Fibroblast of skin of left quadriceps (primary cell): ENCODE data around the gene AUTS2.

ENCODE experiments used
- DNase-seq, 2 experiments: peaks; one replicate each; pipeline ENCODE4 v3.0.0-alpha.2; 2013; ENCODE audit warnings: low read depth in 2 of 2

Gene AUTS2

DNA sequence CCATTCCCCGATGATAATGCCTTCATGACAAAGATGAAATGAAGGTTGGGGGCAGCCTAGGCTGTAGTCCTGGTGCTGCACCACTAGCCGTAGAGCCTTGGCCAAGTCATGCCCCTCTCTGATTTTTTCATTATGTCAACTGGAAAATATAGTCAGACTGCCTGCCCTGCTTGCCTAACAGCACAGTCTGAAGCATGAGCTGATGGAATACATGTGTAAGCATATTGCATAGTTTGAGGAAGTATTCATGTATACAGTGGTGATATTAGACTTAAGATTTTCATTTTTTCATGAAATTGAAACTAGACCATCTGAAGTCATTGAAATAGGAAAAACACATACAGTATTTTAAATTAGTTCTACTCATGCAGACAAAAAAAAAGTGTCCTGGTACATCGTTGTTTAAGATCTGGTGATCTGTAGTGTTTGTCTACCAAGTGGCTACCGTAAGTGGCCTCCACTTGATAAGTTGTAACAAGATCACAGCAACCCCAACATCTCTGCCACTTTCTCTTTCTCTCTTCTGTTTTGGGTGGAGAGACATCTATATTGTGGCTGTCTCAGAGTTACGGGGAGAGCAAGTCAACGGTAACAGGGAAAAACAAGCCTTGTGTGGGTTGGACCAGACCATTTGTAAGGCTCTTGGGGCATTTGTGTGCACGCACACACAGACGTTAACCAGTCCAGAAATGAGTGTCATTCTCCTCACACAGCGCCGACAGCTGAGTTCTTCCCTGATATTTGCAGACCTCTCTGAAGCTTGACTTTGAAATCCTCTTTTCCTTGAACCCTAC lies 817.1 kb downstream of the AUTS2 start:
- DNase-seq = no peak

DNA sequence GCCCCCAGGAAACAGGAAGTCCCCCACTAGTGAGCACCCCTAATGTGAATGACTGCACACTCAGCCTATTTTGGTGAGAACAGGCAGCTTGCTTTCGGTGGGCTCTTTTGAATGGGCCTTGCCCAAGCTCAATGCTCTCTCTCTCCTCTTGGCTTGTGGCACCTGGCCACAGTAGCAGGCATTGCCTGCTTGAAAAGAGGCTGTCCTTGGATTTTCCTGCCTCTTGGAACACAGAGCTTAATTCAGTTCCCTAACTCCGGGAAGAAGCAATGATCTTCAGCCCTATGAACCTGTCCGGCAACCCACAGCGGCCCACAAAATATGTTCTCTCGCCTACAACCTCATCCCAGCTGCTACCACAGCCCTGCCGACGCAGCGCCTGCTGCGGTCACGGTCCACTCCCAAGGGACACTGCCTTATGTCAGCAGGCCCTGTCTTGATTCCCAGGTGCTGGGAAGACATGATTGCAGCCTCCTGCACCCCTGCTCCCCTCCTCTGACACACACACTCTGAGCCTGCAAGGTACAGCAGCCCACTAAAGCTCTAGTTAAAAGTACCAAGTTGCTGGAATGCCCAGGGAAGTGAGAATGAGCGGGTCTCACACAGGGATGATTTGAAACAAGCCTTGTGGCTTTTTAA lies 818.2 kb downstream of the AUTS2 start:
- no peak for DNase-seq

DNA sequence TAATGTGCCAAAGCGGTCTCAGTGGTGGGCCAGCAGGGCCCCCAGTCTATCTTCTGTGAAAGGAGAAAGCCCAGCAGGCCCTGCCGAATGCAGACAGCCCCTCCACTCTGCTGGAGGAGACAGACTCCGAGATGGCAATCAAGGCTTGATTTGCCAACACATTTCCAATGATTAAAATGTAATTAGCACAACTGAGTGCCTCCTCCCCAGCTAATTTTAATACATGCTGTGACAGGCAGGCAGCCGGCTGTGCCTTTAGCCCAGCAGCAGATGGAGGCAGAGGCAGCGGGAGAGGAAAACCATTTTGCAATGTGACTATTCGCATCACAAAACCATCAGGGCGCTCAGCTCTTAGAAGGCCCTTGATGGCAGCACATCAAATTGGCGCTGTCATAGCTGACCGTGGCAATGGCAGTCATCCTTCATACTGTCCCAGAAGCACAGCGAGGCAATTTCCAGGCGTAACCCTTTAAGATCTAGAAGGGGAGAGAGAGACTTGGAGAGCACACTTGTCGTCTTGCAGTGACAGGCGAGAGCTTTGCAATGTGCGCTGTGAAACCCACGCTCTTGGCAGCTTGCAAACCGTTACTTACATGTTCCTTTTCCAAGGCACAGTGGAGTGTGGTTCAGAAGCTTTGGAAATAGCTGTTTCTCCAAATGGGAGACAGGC lies 818.8 kb downstream of the AUTS2 start:
- DNase-seq = no peak

DNA sequence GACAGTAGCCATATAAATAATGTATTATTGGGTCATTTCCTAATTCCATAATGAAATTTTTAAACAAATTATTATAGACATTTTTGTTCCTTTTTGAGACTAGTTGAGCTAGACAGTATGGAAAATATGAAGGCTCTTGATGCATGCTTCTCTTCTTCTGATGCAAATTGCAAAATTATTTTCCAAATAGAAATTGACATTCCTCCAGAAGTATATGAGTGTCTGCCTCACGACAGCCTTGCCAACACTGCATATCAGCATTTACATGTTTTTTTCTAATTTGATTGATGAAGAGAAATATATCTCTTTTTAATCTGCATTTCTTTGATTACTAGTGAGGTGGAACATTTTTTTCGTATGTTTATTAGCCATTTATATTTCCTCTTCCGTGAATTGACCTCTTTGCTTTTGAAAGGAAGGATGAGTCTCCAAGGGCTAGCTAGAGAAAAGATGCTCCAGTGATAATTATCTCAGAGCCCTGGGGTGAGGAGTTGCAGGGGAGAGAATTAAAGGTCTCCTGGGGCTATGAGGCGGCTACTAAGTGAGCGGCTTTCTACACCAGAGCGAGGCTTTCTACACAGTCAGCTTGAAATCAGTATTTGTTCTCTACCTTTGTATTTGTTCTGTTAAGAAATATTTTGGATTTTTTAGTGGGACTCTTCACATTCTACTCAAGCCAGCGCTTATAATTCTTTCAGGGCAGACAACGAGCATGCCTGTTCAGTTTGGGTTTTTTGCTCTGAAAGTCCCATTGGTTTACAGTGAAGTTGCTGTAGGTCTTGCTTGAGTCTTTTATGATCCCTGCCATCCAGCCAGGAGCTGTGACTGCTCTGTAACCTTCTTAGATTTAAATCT lies 821.5 kb downstream of the AUTS2 start:
- DNase-seq = no peak

DNA sequence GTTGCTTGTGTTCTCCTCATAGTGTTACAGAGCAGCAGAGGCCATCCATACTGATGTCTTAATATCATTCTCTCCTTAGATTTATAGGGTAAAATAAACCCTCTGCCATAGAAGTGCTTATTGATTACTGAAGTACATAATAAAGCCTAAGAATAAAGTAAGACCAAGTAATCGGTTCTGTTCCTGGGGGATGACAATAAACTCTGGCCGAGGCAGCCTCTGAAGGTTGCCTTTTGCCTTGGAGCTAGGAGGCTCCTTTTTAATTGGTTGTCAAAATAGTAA lies 822.0 kb downstream of the AUTS2 start:
- no peak for DNase-seq

DNA sequence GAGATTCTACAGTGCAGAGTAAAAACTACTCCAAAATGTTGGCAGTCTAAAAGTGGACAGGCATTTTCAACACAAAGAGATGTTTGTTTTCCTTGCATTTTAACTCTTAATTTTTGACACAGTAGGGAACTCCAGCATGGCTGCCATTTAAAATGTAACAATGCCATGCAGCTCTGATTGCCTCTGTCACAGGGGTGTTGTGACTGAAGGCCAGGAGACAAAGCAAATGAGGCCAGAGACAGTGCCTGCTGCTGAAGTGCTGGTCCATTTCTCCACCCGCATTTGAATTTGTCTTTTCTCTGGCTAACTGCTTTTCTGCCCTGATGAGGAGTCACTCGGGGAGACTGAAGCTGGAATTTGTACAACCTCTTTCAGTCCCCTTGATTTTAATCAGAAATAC lies 823.0 kb downstream of the AUTS2 start:
- no peak for DNase-seq

DNA sequence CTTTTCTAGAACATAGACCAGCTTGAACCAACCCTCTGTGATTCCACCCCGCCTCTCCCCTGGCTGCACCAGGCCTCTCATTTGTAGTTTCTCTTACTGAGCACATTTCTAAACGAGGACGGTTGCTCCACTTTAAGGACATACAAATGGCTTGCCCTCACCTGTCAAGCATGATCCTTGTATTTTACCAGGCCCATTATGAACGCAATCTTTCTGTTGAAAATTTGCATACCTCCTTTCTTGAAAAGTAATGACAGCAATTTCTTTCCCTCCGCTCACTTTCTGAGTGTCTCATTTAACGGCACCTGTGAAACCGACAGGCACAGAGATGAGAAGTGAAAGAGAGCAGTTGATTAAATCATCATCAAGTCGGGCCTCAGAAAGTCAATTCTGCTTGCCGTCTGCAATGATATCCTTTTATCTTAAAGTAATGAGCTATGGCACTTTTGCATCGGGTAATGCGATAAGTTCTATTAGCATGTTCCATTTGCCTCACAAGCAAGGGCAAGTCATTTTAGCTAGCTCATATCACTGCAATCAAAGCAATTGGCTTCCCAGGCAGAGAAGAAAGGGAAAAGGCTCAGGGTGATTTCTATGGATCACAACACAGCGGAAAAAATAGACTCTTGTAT lies 828.1 kb downstream of the AUTS2 start:
- DNase-seq = no peak

DNA sequence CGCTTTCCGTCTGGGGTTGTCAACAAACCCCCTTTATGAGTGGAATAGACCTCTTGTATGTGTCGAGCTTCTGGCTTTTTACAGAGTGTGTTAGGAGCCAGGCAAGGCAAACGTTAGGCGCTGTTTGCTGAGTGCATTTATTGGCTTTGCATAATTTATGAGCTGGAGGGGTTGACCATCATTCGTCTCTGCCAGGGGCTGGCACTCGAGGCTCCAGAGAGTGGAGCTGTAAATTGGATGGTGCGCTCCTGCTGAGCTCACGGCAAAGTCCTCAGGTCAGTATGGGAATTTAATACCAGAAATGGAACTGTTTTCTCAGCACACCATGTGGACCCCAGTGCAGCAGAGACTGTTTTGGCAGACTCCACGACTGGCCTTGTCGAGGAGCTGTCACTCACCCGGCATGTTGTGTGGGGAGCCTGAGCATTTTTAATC lies 834.3 kb downstream of the AUTS2 start:
- DNase-seq = no peak

DNA sequence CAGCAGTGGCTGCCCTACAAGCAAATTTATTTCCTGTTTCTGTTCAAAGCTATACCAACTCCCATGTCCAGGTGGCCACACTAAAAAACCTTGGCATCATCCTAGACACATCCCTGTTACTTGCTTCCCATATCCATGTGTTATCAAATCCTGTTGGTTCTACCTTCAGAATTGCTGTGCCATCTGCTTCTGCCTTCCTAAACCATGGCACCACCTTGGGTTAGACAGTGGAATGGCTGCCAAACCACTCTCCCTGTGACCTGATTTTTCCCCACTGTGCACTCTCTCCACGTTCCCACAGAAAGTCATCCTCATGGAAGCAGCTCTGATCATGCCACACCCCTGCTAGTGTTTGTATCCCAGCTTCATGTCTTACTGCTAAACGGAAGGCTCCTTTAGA lies 836.1 kb downstream of the AUTS2 start:
- DNase-seq = no peak

DNA sequence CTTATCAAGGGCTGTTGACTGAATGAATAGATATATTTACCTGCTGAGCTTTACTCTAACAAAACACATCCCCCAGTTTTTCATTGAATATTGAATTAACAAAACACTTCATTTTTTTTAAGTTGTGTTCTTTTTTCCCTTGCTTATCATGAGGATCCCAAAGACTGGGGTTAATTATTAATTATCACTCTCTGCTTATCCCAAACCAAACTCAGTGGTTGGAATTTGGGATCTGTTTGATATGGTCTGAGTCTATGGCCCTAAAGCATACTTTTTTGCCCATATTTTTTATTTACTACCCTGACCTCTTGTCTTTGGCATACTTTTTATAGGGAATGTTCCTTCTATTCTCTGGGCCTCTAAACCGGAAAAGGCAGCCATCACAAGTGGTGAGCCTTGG lies 836.5 kb downstream of the AUTS2 start:
- DNase-seq = no peak

DNA sequence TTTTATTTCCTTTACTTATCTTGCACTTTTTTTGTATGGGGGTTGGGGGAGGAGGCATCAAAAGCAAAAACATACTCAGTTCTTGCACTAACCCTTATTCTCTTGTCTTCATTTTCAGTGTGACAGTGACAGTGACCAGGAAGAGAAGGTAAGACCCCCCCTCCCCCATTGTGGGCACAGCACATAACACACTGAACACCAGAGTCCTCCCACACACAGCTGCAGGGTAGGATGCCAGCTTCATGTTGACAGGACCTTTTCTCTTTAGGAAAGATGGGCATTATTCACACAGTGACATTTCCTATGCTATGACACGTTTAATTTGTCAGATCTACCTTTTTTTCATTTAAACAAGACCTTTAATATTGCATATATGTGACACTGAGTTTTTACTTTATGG lies 837.4 kb downstream of the AUTS2 start:
- no peak for DNase-seq

DNA sequence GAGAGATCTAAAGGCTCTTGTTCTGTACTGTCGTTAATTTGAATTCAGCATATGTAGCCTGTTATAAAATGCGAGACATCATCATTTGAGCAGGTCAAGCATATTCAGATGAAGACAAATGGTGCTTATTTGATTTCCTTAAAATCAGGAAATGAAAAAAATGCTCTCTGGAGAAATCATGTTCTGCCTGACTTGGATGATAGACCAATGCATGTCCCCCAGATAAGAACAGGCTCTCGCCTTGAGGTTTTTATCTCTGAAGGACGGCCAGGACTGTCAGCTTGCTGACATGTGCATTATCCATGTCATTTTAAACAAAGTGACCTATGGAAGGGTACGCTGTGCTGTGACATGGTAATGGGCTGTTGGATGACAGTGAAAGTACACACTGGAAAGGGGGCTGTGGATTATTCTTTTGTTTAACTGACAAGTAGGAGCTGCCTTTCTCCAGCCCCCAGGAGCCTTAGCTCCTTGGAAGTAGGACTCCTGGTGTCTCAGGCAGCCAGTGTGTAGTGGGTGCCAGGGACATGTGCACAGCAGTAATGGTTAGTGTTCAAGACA lies 838.6 kb downstream of the AUTS2 start:
- no peak for DNase-seq

DNA sequence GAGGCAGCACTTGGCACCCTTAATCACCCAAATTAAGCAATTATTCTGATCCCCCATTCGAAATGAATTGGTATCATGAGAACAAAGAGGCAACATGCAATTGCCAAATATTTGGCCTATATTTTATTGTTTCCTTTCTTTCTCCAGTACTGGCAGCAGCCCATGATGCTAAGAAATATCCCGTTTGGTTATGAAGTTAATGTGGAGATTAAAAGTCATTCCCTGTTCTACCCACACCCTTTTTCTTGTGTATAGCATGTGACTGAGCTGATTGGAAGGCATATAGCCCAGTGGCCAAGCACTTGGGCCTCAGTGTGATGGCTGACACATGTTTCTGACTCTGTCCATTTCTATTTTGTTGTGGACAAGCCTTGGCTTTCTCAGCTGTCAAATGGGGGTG lies 841.4 kb downstream of the AUTS2 start:
- DNase-seq = no peak

DNA sequence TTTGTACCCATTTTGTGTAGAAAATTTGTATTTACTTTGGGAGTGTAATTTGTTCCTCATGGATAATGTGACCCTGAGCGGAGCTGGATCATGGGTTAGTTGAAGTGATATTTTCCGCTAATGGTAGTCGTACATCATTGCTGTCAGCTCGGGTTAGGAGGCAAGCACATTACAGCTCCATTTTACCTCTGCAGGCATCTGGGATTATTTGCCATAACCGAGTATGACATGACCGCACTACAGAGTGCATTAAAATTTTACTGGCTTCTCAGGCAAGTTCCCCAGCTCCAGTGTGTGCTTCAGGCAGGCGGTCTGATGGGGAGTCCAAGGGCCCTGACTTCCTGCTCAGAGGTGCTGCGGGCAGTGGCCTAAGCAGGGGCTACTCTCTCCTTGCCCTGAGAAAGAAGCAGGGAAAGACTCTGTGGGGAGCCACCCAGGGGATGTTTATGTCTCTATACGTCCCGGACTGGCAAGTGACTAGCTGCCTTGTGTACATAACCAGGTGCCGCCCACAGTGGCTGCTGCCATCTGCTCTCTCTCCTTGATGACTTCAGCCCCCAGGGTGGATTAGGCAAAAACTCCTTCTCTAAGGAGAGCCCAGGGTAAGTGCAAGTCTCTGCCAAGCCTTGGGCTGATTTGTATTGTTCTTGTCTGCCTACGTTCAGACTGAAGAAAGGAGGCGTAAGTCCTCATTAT lies 848.3 kb downstream of the AUTS2 start:
- no peak for DNase-seq

DNA sequence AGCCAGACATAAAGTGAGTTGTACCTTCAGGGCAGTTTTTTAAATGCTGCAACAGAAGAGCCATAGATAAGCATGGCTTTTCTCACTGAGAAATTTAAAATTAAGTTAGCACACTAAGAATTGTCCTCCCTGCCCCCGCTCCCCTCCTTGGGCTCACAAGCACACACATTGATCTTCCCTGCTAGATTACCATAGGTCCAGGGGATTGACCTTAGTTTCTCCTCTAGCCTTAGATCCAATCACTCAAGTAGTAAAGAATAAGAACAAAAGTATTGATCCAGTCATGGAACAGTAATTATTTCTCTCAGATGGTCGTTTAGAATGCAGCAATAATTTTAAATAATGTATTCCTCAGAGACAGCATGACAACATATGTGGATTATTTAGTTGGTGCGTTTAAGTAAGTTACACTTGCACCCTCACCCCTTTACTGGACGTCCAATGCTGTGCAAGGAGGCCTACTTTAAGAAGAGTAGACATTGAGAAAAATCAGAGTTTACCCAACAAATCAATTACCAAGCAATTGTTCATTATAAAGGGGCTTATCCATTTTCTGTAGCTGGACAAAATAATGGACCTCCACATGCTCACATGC lies 850.1 kb downstream of the AUTS2 start:
- no peak for DNase-seq

DNA sequence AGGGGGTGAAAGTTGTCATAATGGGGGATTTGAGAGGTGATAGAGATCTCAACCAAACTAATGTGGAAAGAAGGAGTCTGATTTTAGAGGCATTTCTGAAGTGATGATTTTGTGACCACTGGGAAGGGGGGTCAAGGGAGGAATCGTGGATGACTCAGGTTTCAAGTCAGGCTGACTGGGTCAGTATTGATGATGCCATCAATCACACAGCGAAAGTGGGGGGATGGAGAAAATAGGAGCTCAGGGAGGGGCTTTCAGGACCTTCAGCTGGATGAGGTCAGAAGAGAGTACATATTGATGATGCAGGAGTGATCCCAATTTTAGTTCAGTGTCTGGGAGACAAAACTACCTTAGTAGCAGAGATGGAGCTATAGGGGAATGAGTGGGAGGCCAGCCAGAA lies 852.5 kb downstream of the AUTS2 start:
- DNase-seq = no peak

DNA sequence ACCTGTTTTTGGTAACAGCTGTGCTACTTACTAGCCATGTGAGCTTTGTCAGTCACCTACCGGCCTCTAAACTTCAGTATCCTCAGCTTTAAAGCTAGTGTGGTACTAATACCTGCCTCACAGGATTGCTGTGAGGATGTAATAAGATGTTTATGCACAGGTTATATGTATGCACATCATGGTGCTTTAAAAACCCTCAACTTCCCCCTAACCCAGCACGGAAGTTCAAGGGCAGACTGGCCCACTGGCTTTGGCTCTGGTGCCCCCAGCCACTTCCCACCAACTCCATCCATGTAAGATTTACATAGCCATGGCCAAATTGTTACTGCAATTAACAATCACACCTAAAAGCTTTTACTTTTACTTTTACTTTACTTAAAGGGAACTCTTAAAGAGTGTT lies 857.6 kb downstream of the AUTS2 start:
- no peak for DNase-seq

DNA sequence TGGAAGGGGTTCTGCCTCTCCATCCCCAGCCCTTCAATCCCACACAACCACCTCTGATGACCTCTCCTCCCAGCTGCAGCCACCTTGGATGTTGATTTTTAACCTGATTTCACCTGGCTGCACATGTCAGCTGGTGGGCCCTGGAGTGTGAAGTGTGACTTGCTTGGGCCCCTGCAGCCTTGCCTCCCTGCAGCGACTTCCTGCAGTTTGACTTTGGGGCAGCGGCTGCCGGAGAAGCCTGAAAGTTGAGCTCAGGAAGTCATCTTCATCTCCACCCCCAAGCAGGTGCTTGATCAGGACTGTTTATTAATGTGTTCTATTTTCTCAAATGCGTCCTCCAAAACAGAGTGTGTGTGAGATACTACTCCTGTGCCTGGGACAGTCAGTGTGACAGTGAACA lies 858.4 kb downstream of the AUTS2 start:
- DNase-seq = no peak

DNA sequence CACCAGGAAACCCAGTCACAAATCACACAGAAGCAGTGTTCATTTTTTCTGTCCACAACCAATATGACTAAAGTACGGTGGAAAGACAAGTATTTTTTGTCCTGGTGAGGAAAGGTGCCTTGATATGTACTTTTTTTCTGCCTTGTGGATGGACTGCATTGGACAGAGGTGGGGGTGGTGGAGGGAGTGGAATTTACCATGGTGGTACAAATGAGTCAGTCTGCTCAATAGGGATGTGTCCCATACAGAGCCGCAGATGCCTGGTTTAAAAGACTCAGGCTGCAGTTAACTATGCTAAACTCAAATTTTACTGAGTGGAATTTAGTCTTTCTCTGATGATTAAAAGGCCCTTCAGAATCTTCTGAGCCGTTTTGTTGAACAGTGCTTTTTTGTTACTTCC lies 859.2 kb downstream of the AUTS2 start:
- DNase-seq = no peak

DNA sequence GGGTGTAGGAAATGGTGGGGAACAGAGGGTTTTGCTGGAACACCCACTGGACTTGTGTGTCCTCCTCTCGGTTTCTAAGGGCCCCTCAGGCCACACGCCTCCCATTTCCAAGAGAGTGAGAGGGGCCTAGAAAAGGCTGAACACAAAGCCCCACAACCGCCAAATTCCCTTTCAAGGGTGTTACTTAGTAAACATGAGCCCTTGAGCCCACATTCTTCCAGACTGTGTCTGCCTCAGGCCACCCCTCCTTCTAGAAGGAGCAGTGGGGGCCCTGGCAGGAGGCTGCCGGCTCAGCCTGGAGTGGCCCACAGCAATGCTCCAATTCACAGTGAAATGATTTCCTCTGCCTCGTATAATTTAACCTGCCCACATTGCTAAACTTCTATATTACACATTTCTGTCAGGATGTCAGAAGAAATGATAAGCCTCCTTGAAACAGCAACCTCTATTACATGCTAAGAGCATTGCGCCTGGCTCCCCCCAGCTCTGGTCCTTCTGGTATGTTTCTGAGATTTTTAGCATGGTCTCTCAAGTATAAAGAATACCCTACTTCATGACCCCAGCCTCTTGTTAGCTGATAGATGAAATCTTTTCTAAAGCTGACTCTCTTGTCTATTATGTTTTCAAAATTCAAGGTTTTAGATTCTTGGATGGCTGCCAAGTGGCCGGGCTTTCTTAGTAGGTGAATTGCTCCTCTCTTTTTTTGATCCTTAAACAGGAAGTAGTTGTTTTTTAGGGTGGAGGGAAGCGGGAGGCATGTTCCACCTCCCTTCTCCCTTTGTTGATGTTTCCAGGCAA lies 859.8 kb downstream of the AUTS2 start:
- DNase-seq = peak in 1 of 2 experiments; percentile 2
